ENCODE data around the gene RXFP4.
"Not testable (repeated sequence)": the region's sequence is repeated elsewhere in the genome, so short reads cannot be mapped to it uniquely, and the experiment has no call there.

RXFP4 gene

DNA sequence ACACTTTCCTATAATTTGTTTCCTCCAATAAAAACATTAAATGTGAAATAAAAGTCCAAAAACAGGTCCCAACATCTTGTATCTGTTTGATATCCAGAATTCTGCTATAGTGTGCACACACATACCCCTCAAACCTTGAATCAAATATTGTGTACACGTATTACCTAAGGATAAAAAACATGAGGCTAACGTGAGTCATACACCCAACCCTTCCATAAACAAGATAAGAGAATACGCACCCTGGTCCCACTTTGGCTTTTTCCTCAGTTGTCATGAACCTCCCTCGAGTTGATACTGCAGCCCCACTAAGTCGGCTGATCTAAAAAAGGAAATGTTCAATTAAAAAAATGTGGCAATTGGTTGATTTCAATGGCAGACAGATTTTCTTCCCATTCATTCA lies 12.4 kb upstream of the RXFP4 start:
- Histone ChIP-seq H3K27ac (ENCODE audit: insufficient read depth, low read length, poor library complexity, severe bottlenecking) (no peak overlapping the region), H3K9me3 (ENCODE audit: control insufficient read depth, low read length) (no peaks in the 10 kb centered on the region), H3K36me3 (ENCODE audit: control insufficient read depth, insufficient read depth, low read length) (peaks cover 75% of the 10 kb centered on the region)

DNA sequence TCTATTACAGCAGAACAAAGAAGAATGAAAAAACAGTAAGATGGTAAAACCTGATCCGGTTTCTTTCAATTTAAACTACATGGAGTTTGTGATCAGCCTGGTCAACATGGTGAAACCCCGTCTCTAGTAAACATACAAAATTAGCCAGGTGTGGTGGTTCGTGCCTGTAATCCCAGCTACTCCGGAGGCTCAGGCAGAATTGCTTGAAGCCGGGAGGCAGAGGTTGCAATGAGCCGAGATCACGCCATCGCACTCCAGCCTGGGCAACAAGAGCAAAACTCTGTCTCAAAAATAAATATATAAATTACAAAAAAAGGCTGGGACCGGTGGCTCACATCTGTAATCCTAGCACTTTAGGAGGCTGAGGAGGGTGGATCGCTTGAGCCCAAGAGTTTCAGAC lies 10.7 kb upstream of the RXFP4 start:
- peaks cover 33% of the 10 kb centered on the region for H3K4me1 ChIP-seq (ENCODE audit: control insufficient read depth, insufficient read depth, low read length, poor library complexity, severe bottlenecking)
- not testable (repeated sequence) for DNase-seq; H3K4me3 ChIP-seq (ENCODE audit: insufficient read depth, low read depth, low read length, poor library complexity, severe bottlenecking); H3K27me3 ChIP-seq (replicated peaks; ENCODE audit: control insufficient read depth, insufficient read depth, low read length, poor library complexity, severe bottlenecking); H3K9me3 ChIP-seq (ENCODE audit: control insufficient read depth, low read length)
- peaks cover 60% of the 10 kb centered on the region for H3K36me3 ChIP-seq (ENCODE audit: control insufficient read depth, insufficient read depth, low read length)
- peak overlapping the region; percentile 5 for H3K27ac ChIP-seq (ENCODE audit: insufficient read depth, low read length, poor library complexity, severe bottlenecking)

More for the DNA sequence above, 12.4 kb upstream of the RXFP4 start:
- Histone ChIP-seq H3K27me3 (replicated peaks; ENCODE audit: control insufficient read depth, insufficient read depth, low read length, poor library complexity, severe bottlenecking) (no peaks in the 10 kb centered on the region), H3K4me1 (ENCODE audit: control insufficient read depth, insufficient read depth, low read length, poor library complexity, severe bottlenecking) (peaks cover 28% of the 10 kb centered on the region), H3K4me3 (ENCODE audit: insufficient read depth, low read depth, low read length, poor library complexity, severe bottlenecking) (no peak overlapping the region)
- no peak for DNase-seq

DNA sequence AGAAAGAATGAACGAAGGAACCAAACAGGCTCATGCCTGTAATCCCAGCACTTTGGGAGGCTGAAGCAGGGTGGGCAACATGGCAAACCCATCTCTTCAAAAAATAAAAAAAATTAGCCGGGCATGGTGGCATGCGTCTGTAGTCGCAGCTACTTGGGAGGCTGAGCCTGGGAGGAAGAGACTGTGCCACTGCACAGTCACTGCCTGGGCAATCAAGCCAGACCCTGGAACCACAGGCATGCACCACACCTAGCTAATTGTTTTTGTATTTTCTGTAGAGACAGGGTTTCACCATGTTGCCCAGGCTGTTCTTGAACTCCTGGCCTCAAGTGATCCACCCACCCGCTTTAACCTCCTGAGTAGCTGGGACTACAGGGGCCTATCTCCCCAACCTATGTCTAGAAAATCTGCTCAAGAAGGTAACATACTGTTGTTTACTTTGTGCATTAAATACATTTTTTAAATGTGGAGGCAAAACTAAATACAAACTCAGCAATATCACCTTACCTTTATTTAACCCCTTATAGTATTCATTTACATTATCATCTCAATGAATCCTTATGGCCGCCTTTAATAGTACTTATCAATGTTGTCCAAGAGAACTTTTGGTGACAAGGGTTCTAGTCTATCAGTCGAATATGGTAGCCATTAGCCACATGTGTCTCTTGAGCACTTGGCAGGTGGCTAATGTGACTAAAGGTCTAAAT lies 10.0 kb upstream of the RXFP4 start:
- DNase-seq: no peak
- H3K4me3 ChIP-seq (ENCODE audit: insufficient read depth, low read depth, low read length, poor library complexity, severe bottlenecking): no peak overlapping the region
- H3K9me3 ChIP-seq (ENCODE audit: control insufficient read depth, low read length): no peaks in the 10 kb centered on the region
- H3K27ac ChIP-seq (ENCODE audit: insufficient read depth, low read length, poor library complexity, severe bottlenecking): peak overlapping the region; percentile 6
- H3K27me3 ChIP-seq (replicated peaks; ENCODE audit: control insufficient read depth, insufficient read depth, low read length, poor library complexity, severe bottlenecking): no peaks in the 10 kb centered on the region
- H3K36me3 ChIP-seq (ENCODE audit: control insufficient read depth, insufficient read depth, low read length): peaks cover 52% of the 10 kb centered on the region
- H3K4me1 ChIP-seq (ENCODE audit: control insufficient read depth, insufficient read depth, low read length, poor library complexity, severe bottlenecking): peaks cover 33% of the 10 kb centered on the region

DNA sequence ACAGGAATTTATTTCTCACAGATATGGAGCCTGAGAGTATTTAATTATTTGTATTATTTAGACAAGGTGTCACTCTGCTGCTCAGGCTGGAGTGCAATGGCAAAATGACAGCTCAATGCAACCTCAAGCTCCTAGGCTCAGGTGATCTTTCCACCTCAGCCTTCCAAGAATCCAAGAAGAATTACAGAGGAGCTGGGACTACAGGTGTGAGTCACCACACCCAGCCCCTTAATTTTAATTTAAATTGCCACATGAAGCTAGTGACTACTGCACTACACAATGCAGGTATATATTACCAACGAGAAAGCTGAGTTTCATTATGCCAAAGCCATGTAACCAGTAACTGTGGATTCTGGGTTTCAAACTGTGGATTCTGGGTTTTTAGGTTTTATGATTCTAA lies 9.4 kb upstream of the RXFP4 start:
- H3K4me3 ChIP-seq (ENCODE audit: insufficient read depth, low read depth, low read length, poor library complexity, severe bottlenecking): no peak overlapping the region
- H3K4me1 ChIP-seq (ENCODE audit: control insufficient read depth, insufficient read depth, low read length, poor library complexity, severe bottlenecking): peaks cover 33% of the 10 kb centered on the region
- H3K9me3 ChIP-seq (ENCODE audit: control insufficient read depth, low read length): no peaks in the 10 kb centered on the region
- no peaks in the 10 kb centered on the region for H3K27me3 ChIP-seq (replicated peaks; ENCODE audit: control insufficient read depth, insufficient read depth, low read length, poor library complexity, severe bottlenecking)
- H3K36me3 ChIP-seq (ENCODE audit: control insufficient read depth, insufficient read depth, low read length): peaks cover 46% of the 10 kb centered on the region
- DNase-seq: no peak
- H3K27ac ChIP-seq (ENCODE audit: insufficient read depth, low read length, poor library complexity, severe bottlenecking): peak overlapping the region; percentile 6

DNA sequence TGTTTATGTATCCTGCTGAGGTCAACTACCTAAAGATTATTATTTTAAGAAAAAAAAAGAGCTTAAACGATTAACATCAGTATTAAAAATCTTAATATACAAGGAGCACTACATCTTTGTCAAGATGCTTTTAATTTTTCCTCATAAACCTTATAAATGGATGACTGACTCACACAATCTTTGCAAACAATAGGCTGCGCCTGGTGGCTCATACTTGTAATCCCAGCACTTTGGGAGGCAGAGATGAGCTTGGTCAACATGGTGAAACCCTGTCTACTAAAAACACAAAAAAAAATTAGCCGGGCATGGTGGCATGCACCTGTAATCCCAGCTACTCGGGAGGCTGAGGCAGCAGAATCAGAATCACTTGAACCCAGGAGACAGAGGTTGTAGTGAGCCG lies 9.0 kb upstream of the RXFP4 start:
- Histone ChIP-seq H3K9me3 (ENCODE audit: control insufficient read depth, low read length) (no peaks in the 10 kb centered on the region), H3K4me3 (ENCODE audit: insufficient read depth, low read depth, low read length, poor library complexity, severe bottlenecking) (peak overlapping the region; percentile 9), H3K27me3 (replicated peaks; ENCODE audit: control insufficient read depth, insufficient read depth, low read length, poor library complexity, severe bottlenecking) (no peaks in the 10 kb centered on the region), H3K27ac (ENCODE audit: insufficient read depth, low read length, poor library complexity, severe bottlenecking) (no peak overlapping the region), H3K4me1 (ENCODE audit: control insufficient read depth, insufficient read depth, low read length, poor library complexity, severe bottlenecking) (peaks cover 33% of the 10 kb centered on the region), H3K36me3 (ENCODE audit: control insufficient read depth, insufficient read depth, low read length) (peaks cover 42% of the 10 kb centered on the region)
- DNase-seq: no peak

DNA sequence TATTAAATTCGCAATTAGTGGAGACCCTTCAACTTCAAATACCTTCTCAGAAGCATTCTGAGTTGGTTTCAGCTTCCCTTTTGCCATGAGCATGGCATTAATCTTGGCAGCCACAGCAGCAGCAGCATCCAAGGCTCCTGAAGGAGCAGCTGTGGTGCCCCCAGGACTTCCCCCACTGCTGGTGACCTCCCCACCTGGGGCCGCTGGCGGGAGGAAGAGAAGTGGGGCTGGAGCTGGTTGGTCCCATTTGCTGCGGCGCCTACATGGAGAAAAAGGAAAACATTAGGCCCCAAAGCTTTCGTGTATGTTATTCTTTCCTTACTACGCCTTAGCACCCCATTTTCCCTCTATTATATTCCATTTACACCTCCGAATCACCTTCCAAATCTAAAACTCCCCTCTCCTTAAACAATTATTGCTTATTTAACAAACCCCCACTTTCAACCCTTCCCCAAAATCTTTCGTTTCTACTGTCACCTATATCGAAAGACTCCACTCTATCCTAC lies 7.8 kb upstream of the RXFP4 start:
- Histone ChIP-seq H3K9me3 (ENCODE audit: control insufficient read depth, low read length) (no peaks in the 10 kb centered on the region), H3K36me3 (ENCODE audit: control insufficient read depth, insufficient read depth, low read length) (peaks cover 32% of the 10 kb centered on the region), H3K27me3 (replicated peaks; ENCODE audit: control insufficient read depth, insufficient read depth, low read length, poor library complexity, severe bottlenecking) (no peaks in the 10 kb centered on the region), H3K4me1 (ENCODE audit: control insufficient read depth, insufficient read depth, low read length, poor library complexity, severe bottlenecking) (peaks cover 33% of the 10 kb centered on the region), H3K27ac (ENCODE audit: insufficient read depth, low read length, poor library complexity, severe bottlenecking) (peak overlapping the region; percentile 93), H3K4me3 (ENCODE audit: insufficient read depth, low read depth, low read length, poor library complexity, severe bottlenecking) (peak overlapping the region; percentile 77)
- no peak for DNase-seq

DNA sequence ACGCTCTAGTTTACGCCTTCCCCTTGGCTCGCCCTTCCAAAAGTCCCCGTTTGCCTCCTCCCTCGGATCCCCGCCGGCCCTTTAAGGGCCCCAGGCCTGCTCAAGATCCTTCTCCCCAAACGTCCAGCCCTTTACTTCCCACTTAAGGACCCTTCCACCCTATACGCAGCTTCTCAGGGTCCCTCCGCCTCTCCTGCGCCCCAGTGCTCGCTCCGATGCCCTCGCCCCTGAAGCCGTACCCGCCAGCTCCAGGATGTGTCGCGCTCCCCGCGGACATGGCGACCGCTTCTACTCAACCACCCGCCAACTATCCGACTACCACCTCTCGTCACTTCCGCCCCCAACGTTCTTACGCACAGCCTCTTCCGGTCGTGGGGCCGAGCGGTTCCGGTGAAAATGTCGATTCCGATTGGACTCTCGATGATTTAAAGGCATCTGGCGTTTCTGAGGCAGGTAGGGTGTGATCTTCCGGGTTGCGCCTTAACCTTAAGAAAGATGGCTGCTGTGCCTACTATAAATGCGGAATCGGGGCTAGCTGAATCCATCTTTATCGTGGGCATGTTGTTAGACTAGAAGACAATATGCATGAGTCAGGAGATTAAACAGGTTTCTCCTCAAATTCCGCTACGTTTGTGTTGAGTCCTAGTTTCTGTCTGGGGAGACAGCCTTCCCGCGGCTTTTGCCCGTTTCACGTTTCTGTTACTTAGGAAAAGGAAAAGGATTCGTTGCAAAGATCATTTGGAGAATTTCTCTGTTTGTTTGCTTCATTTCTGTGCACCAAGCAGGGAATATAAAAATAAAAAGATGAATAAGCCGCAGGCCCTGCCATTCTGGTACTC lies 7.1 kb upstream of the RXFP4 start, which contains the start of gene KHDC4:
TSS of gene KHDC4 (minus strand) at position 317 of the 839 bp plus-strand sequence. CDS start at position 277, 40 bp downstream.
- Histone ChIP-seq H3K4me3 (ENCODE audit: insufficient read depth, low read depth, low read length, poor library complexity, severe bottlenecking) (peak within 1 kb of the TSS; percentile 77), H3K36me3 (ENCODE audit: control insufficient read depth, insufficient read depth, low read length) (peaks cover 26% of the 10 kb centered on the region), H3K4me1 (ENCODE audit: control insufficient read depth, insufficient read depth, low read length, poor library complexity, severe bottlenecking) (peaks cover 33% of the 10 kb centered on the region), H3K9me3 (ENCODE audit: control insufficient read depth, low read length) (no peaks in the 10 kb centered on the region), H3K27ac (ENCODE audit: insufficient read depth, low read length, poor library complexity, severe bottlenecking) (peak within 1 kb of the TSS; percentile 93), H3K27me3 (replicated peaks; ENCODE audit: control insufficient read depth, insufficient read depth, low read length, poor library complexity, severe bottlenecking) (no peaks in the 10 kb centered on the region)
- peak; percentile 92 to 94 (median 94) for DNase-seq

DNA sequence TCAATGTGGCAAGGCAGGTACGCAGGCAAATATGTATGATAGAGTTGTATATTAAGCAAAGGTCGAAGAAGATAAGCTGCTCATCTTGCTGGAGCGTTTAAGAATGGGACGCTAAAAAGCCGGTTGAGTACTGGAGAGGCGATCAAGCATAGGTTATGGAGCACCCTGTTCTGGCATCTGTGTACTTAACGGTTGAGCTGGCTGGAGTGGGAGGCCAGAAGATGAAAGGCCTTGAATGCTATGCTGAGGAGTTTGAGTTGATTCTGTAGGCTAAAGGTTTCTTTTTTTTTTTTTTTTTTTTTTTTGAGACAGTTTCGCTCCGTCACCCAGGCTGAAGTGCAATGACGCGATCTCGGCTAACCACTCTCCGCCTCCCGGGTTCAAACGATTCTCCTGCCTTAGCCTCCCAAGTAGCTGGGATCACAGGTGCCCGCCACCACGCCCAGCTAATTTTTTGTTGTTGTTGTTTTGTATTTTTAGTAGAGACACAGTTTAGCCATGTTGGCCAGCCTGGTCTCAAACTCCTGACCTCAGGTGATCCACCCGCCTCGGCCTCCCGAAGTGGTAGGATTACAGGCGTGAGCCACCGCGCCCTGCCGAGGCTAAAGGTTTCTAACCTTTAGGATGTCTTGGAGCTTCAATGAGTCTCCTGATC lies 6.4 kb upstream of the RXFP4 start:
- peak overlapping the region; percentile 93 for H3K27ac ChIP-seq (ENCODE audit: insufficient read depth, low read length, poor library complexity, severe bottlenecking)
- peaks cover 34% of the 10 kb centered on the region for H3K4me1 ChIP-seq (ENCODE audit: control insufficient read depth, insufficient read depth, low read length, poor library complexity, severe bottlenecking)
- H3K9me3 ChIP-seq (ENCODE audit: control insufficient read depth, low read length): no peaks in the 10 kb centered on the region
- no peak for DNase-seq
- peak overlapping the region; percentile 32 for H3K4me3 ChIP-seq (ENCODE audit: insufficient read depth, low read depth, low read length, poor library complexity, severe bottlenecking)
- no peaks in the 10 kb centered on the region for H3K27me3 ChIP-seq (replicated peaks; ENCODE audit: control insufficient read depth, insufficient read depth, low read length, poor library complexity, severe bottlenecking)
- peaks cover 22% of the 10 kb centered on the region for H3K36me3 ChIP-seq (ENCODE audit: control insufficient read depth, insufficient read depth, low read length)

DNA sequence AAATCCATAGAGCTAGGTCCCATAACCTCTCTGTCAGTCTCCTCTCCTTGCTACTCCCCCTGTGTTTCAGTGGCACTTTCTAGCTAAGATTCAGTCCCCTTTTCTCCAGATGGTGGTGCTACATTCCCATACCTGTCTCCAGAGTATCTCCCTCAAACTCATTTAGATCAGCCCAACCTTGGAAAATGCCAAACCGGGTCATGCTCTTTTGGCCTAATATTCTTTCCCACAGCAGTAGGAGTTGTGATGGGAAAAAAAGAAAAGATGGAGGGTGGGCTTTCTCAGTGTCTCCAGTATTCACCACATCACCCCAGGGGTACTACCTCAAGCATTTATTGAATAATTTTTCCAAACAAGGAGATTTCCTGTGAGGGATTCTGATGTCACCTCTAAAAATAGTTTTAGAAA lies 3.2 kb upstream of the RXFP4 start:
- H3K4me1 ChIP-seq (ENCODE audit: control insufficient read depth, insufficient read depth, low read length, poor library complexity, severe bottlenecking): peaks cover 29% of the 10 kb centered on the region
- DNase-seq: no peak
- H3K27ac ChIP-seq (ENCODE audit: insufficient read depth, low read length, poor library complexity, severe bottlenecking): no peak overlapping the region

More for the DNA sequence above, 3.2 kb upstream of the RXFP4 start:
- Histone ChIP-seq H3K36me3 (ENCODE audit: control insufficient read depth, insufficient read depth, low read length) (no peaks in the 10 kb centered on the region), H3K4me3 (ENCODE audit: insufficient read depth, low read depth, low read length, poor library complexity, severe bottlenecking) (no peak overlapping the region), H3K9me3 (ENCODE audit: control insufficient read depth, low read length) (no peaks in the 10 kb centered on the region), H3K27me3 (replicated peaks; ENCODE audit: control insufficient read depth, insufficient read depth, low read length, poor library complexity, severe bottlenecking) (no peaks in the 10 kb centered on the region)
